Lower lobe of right lung (tissue), 2 donors: Measurements from ENCODE around the gene SEPTIN12. TPM values are rescaled to one million over a fixed set of nuclear protein-coding genes. Genes with fewer than 3 reads are reported as not detected.

ENCODE experiments used
- ATAC-seq, 2 donors: fragments of 200-7000 bp; cut with Tn5 transposase; one replicate each; pipeline ENCODE4 v1.9.1; 2020 to 2022; ENCODE audit warnings: mild to moderate bottlenecking in 2 of 2, moderate library complexity in 2 of 2
- DNase-seq: peaks from one replicate; pipeline ENCODE4 v3.0.0-alpha.2; 2020
- H3K27ac ChIP-seq: fragments of 200-600 bp; one replicate; pipeline ENCODE4 v1.8.0; 2022
- H3K27me3 ChIP-seq: fragments of 200-600 bp; one replicate; pipeline ENCODE4 v1.8.0; 2022; ENCODE audit warnings: low read depth
- H3K36me3 ChIP-seq: fragments of 200-600 bp; one replicate; pipeline ENCODE4 v1.8.0; 2022; ENCODE audit warnings: mild to moderate bottlenecking
- H3K4me1 ChIP-seq: fragments of 200-600 bp; one replicate; pipeline ENCODE4 v1.8.0; 2022
- H3K4me3 ChIP-seq: fragments of 200-600 bp; one replicate; pipeline ENCODE4 v1.8.0; 2022; ENCODE audit warnings: mild to moderate bottlenecking
- H3K9me3 ChIP-seq: fragments of 200-600 bp; one replicate; pipeline ENCODE4 v1.8.0; 2022
- CTCF ChIP-seq: fragments of 200-600 bp; IDR thresholded peaks from one replicate; pipeline ENCODE4 v1.8.0; 2022; ENCODE audit warnings: antibody characterized with exemption, mild to moderate bottlenecking
- intact Hi-C: fragments of 100-400 bp; cut with DNase I; formaldehyde crosslinking; loops from one replicate; pipeline ENCODE4 v1.11.0; 2022
- total RNA-seq: library from RNA; stranded (reverse); fragmentation: NEBNext Ultra II Directional; extraction: Animal tissue kit (Norgen Biotek cat#: 25700); gene quantifications from one replicate; pipeline ENCODE4 v1.2.1, GENCODE V29; 2021
- donor health status: DM: no; HTN: yes; CAD: no; lungs with severe emphysema.

The SEPTIN12 gene
- total RNA-seq, 1 donor from 2014 or later, result not detected

GRCh38 chr16:4795181-4795827, 7.2 kb upstream of the SEPTIN12 start, which contains the start of gene SMIM22:
TSS of gene SMIM22 (plus strand) at chr16:4795369. CDS start at chr16:4795735, 366 bp downstream.
- DNase-seq (peak; percentile 81), ATAC-seq (peak; percentile 82)
- intact Hi-C loops, result no loop called here
- peak within 1 kb of the TSS; percentile 31 for H3K27ac ChIP-seq
- H3K9me3 ChIP-seq, result no peaks in the 10 kb centered on the region
- peak within 1 kb of the TSS; percentile 41 for H3K4me3 ChIP-seq
- peaks cover 4% of the 10 kb centered on the region for H3K4me1 ChIP-seq
- no peaks in the 10 kb centered on the region for H3K27me3 ChIP-seq
- H3K36me3 ChIP-seq, result peaks cover 14% of the 10 kb centered on the region
- TF ChIP-seq CTCF, result no peak

- TF ChIP-seq CTCF, result no peak
- DNase-seq (no peak), ATAC-seq (no peak)
- H3K4me1 ChIP-seq, result no peaks in the 10 kb centered on the region
- H3K36me3 ChIP-seq, result peaks cover 9% of the 10 kb centered on the region
- no peak overlapping the region for H3K4me3 ChIP-seq
- intact Hi-C loops, result no loop called here
- no peaks in the 10 kb centered on the region for H3K9me3 ChIP-seq
- no peak overlapping the region for H3K27ac ChIP-seq
- H3K27me3 ChIP-seq, result no peaks in the 10 kb centered on the region
These were observed 4.9 kb upstream of the SEPTIN12 start for GRCh38 chr16:4792951-4793513.

GRCh38 chr16:4790871-4791270, 2.7 kb upstream of the SEPTIN12 start:
- intact Hi-C loops, result no loop called here
- ATAC-seq (no peak), DNase-seq (no peak)
- Histone ChIP-seq H3K4me1 (no peaks in the 10 kb centered on the region), H3K9me3 (no peaks in the 10 kb centered on the region), H3K4me3 (no peak overlapping the region), H3K36me3 (no peaks in the 10 kb centered on the region), H3K27me3 (no peaks in the 10 kb centered on the region), H3K27ac (no peak overlapping the region)
- TF ChIP-seq CTCF, result no peak

- no peak overlapping the region for H3K27ac ChIP-seq
- no peaks in the 10 kb centered on the region for H3K4me1 ChIP-seq
- no peak for DNase-seq
- no peak overlapping the region for H3K4me3 ChIP-seq
- ATAC-seq, result no peak
- no peak for TF ChIP-seq CTCF
- H3K36me3 ChIP-seq, result no peaks in the 10 kb centered on the region
- no peaks in the 10 kb centered on the region for H3K9me3 ChIP-seq
- intact Hi-C loops, result no loop called here
- H3K27me3 ChIP-seq, result no peaks in the 10 kb centered on the region
These were observed 2.1 kb upstream of the SEPTIN12 start for GRCh38 chr16:4790261-4790660.

- H3K36me3 ChIP-seq, result no peaks in the 10 kb centered on the region
- TF ChIP-seq CTCF, result no peak
- DNase-seq (no peak), ATAC-seq (no peak)
- H3K9me3 ChIP-seq, result no peaks in the 10 kb centered on the region
- no peaks in the 10 kb centered on the region for H3K27me3 ChIP-seq
- H3K4me1 ChIP-seq, result no peaks in the 10 kb centered on the region
- intact Hi-C loops, result no loop called here
- no peak overlapping the region for H3K27ac ChIP-seq
- H3K4me3 ChIP-seq, result no peak overlapping the region
These were observed 765 bp upstream of the SEPTIN12 start for GRCh38 chr16:4788910-4789309.
